Hippocampal formation (tissue), 2 donors: ENCODE data around the gene ALDH1A1.
"Not testable (repeated sequence)": the region's sequence is repeated elsewhere in the genome, so short reads cannot be mapped to it uniquely, and the experiment has no call there.

Source experiments
- DNase-seq, 2 donors: peaks; one replicate each; lab custom pipeline; 2025; lab: John Stamatoyannopoulos, UW

The ALDH1A1 gene

GRCh38 chr9:72943844-72944462 is 8.9 kb downstream of the ALDH1A1 start:
- no peak for DNase-seq

GRCh38 chr9:72942451-72942850 is 10.4 kb downstream of the ALDH1A1 start:
- DNase-seq = no peak

GRCh38 chr9:72939581-72939980 is 13.3 kb downstream of the ALDH1A1 start:
- not testable (repeated sequence) for DNase-seq

GRCh38 chr9:72937545-72937944 is 15.3 kb downstream of the ALDH1A1 start:
- DNase-seq = no peak

GRCh38 chr9:72936679-72937078 is 16.2 kb downstream of the ALDH1A1 start:
- no peak for DNase-seq

GRCh38 chr9:72936266-72936665 is 16.6 kb downstream of the ALDH1A1 start:
- DNase-seq = no peak

GRCh38 chr9:72935595-72935994 is 17.3 kb downstream of the ALDH1A1 start:
- DNase-seq = no peak

- no peak for DNase-seq
These were observed 18.9 kb downstream of the ALDH1A1 start for GRCh38 chr9:72933730-72934665.

- no peak for DNase-seq
These were observed 20.2 kb downstream of the ALDH1A1 start for GRCh38 chr9:72932619-72933018.

- no peak for DNase-seq
These were observed 21.0 kb downstream of the ALDH1A1 start for GRCh38 chr9:72931897-72932296.

GRCh38 chr9:72931437-72931836 is 21.4 kb downstream of the ALDH1A1 start:
- DNase-seq = no peak

GRCh38 chr9:72930828-72931227 is 22.0 kb downstream of the ALDH1A1 start:
- DNase-seq = no peak

GRCh38 chr9:72929542-72929941 is 23.3 kb downstream of the ALDH1A1 start:
- DNase-seq = no peak

- DNase-seq = no peak
These were observed 24.8 kb downstream of the ALDH1A1 start for GRCh38 chr9:72928042-72928507.

GRCh38 chr9:72926506-72926905 is 26.3 kb downstream of the ALDH1A1 start:
- DNase-seq = no peak

GRCh38 chr9:72925891-72926290 is 27.0 kb downstream of the ALDH1A1 start:
- DNase-seq = no peak

- DNase-seq = no peak
These were observed 27.6 kb downstream of the ALDH1A1 start for GRCh38 chr9:72925126-72925789.

GRCh38 chr9:72924154-72924790 is 28.6 kb downstream of the ALDH1A1 start:
- no peak for DNase-seq

GRCh38 chr9:72923077-72923476 is 29.8 kb downstream of the ALDH1A1 start:
- no peak for DNase-seq

GRCh38 chr9:72921888-72922654 is 30.8 kb downstream of the ALDH1A1 start:
- no peak for DNase-seq

- no peak for DNase-seq
These were observed 33.5 kb downstream of the ALDH1A1 start for GRCh38 chr9:72919246-72919945.
